GM21619 (cell line): ENCODE data around the gene L3MBTL4.
A peak's percentile ranks its signal among the peaks of the same experiment; 100 is the strongest.

Experiments
- ATAC-seq: cut with Tn5 transposase; IDR thresholded peaks from one replicate; pipeline ENCODE4 v1.9.1; 2021; ENCODE audit not compliant: unreplicated experiment

The L3MBTL4 gene

GRCh38 chr18:6004119-6004518 lies 410.6 kb downstream of the L3MBTL4 start:
- peak; percentile 72 for ATAC-seq

GRCh38 chr18:6001867-6002266 lies 412.8 kb downstream of the L3MBTL4 start:
- no peak for ATAC-seq

- ATAC-seq: peak; percentile 92
Measured at GRCh38 chr18:5998907-5999306, 415.8 kb downstream of the L3MBTL4 start.

- ATAC-seq: peak; percentile 26
Measured at GRCh38 chr18:5998166-5998881, 416.4 kb downstream of the L3MBTL4 start.

- no peak for ATAC-seq
Measured at GRCh38 chr18:5997361-5997760, 417.4 kb downstream of the L3MBTL4 start.

- no peak for ATAC-seq
Measured at GRCh38 chr18:5995626-5996025, 419.1 kb downstream of the L3MBTL4 start.

GRCh38 chr18:5993938-5994337 lies 420.8 kb downstream of the L3MBTL4 start:
- ATAC-seq: no peak

GRCh38 chr18:5992381-5992780 lies 422.3 kb downstream of the L3MBTL4 start:
- no peak for ATAC-seq

GRCh38 chr18:5987249-5987648 lies 427.5 kb downstream of the L3MBTL4 start:
- no peak for ATAC-seq

- no peak for ATAC-seq
Measured at GRCh38 chr18:5986257-5986931, 428.3 kb downstream of the L3MBTL4 start.

- no peak for ATAC-seq
Measured at GRCh38 chr18:5984245-5984644, 430.5 kb downstream of the L3MBTL4 start.

GRCh38 chr18:5983488-5983887 lies 431.2 kb downstream of the L3MBTL4 start:
- no peak for ATAC-seq

- no peak for ATAC-seq
Measured at GRCh38 chr18:5982332-5982731, 432.4 kb downstream of the L3MBTL4 start.

- ATAC-seq: no peak
Measured at GRCh38 chr18:5980721-5981120, 434.0 kb downstream of the L3MBTL4 start.

- ATAC-seq: peak; percentile 48
Measured at GRCh38 chr18:5979971-5980457, 434.7 kb downstream of the L3MBTL4 start.

- ATAC-seq: no peak
Measured at GRCh38 chr18:5979176-5979888, 435.4 kb downstream of the L3MBTL4 start.

- no peak for ATAC-seq
Measured at GRCh38 chr18:5977022-5977421, 437.7 kb downstream of the L3MBTL4 start.

- ATAC-seq: peak; percentile 65
Measured at GRCh38 chr18:5975111-5976002, 439.4 kb downstream of the L3MBTL4 start.

GRCh38 chr18:5974696-5975095 lies 440.0 kb downstream of the L3MBTL4 start:
- peak; percentile 9 for ATAC-seq

GRCh38 chr18:5973099-5973498 lies 441.6 kb downstream of the L3MBTL4 start:
- ATAC-seq: no peak

- peak; percentile 53 for ATAC-seq
Measured at GRCh38 chr18:5972298-5972697, 442.4 kb downstream of the L3MBTL4 start.
